ENCODE measurements around the gene KIAA0513.

DNA sequence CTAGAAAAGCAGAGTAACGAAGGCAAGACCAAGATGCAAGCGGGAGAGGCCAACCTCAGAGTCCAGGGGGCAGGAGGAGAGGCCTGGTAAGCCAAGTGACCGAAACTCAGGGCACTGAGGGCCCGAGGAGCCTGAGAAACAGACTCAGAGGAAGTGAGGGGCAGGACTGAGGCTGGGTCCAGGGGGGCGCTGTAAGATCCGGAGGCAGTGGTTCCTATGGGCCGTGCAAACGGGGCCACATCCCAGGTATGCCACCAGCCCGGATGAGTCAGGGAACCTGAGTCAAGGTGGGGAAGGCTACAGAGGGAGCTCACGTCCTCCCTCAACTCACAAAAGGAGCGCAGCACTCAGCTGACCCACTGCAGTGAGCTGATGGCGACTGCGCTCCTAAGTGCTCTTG is 24.5 kb upstream of the KIAA0513 start:
- TF ChIP-seq POLR2AphosphoS5 (IDR thresholded peaks at IDR 0.05; ENCODE audit: low read depth, low read length) (no peak), TCF7L2 (IDR thresholded peaks at IDR 0.05; ENCODE audit: low read depth, low read length) (no peak), SIN3A (IDR thresholded peaks at IDR 0.05; ENCODE audit: borderline replicate concordance, insufficient read depth, low read depth, low read length) (no peak)
- TF ChIP-seq, protein P1, sequence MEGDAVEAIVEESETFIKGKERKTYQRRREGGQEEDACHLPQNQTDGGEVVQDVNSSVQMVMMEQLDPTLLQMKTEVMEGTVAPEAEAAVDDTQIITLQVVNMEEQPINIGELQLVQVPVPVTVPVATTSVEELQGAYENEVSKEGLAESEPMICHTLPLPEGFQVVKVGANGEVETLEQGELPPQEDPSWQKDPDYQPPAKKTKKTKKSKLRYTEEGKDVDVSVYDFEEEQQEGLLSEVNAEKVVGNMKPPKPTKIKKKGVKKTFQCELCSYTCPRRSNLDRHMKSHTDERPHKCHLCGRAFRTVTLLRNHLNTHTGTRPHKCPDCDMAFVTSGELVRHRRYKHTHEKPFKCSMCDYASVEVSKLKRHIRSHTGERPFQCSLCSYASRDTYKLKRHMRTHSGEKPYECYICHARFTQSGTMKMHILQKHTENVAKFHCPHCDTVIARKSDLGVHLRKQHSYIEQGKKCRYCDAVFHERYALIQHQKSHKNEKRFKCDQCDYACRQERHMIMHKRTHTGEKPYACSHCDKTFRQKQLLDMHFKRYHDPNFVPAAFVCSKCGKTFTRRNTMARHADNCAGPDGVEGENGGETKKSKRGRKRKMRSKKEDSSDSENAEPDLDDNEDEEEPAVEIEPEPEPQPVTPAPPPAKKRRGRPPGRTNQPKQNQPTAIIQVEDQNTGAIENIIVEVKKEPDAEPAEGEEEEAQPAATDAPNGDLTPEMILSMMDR (IDR thresholded peaks at IDR 0.05) = no peak
- TF ChIP-seq, protein P2, sequence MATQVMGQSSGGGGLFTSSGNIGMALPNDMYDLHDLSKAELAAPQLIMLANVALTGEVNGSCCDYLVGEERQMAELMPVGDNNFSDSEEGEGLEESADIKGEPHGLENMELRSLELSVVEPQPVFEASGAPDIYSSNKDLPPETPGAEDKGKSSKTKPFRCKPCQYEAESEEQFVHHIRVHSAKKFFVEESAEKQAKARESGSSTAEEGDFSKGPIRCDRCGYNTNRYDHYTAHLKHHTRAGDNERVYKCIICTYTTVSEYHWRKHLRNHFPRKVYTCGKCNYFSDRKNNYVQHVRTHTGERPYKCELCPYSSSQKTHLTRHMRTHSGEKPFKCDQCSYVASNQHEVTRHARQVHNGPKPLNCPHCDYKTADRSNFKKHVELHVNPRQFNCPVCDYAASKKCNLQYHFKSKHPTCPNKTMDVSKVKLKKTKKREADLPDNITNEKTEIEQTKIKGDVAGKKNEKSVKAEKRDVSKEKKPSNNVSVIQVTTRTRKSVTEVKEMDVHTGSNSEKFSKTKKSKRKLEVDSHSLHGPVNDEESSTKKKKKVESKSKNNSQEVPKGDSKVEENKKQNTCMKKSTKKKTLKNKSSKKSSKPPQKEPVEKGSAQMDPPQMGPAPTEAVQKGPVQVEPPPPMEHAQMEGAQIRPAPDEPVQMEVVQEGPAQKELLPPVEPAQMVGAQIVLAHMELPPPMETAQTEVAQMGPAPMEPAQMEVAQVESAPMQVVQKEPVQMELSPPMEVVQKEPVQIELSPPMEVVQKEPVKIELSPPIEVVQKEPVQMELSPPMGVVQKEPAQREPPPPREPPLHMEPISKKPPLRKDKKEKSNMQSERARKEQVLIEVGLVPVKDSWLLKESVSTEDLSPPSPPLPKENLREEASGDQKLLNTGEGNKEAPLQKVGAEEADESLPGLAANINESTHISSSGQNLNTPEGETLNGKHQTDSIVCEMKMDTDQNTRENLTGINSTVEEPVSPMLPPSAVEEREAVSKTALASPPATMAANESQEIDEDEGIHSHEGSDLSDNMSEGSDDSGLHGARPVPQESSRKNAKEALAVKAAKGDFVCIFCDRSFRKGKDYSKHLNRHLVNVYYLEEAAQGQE (IDR thresholded peaks at IDR 0.05; ENCODE audit: insufficient read depth in 1 of 2, low read depth in 2 of 2, low read length in 1 of 2) = no peak
